Activated T-cell treated with anti-CD3 and anti-CD28 coated beads for 1 hour (primary cell): Measurements from ENCODE around the gene TNC.

Source experiments
- DNase-seq: peaks from one replicate; pipeline ENCODE4 v3.0.0-alpha.2; 2020; ENCODE audit warnings: low read depth

The TNC gene

DNA sequence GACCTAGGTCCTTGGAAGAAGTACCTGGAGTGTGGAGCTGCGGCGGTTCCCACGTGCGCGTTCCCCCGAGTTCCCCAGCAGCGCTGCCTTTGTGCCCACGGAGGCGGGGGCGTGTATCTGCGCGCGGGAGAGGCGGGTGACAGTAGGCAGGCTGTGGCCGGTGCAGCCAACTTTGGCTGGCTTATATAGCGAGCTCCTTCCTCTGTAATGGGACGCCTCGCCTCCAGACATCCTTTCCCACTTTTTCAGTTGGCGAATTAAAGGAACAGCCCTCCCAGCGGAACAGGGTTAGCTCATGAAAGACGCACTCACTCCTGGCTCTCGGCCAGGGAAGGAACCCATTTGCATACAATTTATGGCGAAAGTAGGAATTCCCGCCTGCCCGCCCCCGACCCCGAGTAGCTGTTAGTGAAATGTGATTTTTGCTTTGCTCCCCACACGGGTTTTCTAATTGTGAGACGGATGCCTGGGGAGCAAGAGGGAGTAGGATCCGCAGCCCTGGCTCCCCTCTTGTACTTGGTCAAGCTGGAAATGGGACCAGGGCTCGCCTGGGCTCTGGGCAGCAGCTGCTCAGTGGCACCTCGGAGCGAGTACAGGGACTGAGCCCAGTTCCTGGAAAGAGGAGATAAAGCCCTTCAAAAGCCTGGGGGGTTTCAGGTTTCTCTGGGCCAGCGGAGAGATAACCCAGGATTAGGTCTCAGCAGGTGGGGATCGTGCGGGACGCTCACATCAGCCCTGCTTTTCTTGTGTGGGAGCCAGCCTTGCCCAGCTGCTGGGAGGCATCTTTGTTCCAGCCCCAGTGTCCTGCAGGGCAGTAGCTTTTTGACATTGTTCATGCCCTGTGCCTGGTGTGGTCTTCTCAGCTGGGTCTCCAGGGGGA is at the start of gene TNC:
TSS of gene TNC (minus strand) at position 159 of the 880 bp plus-strand sequence. CDS start 27,139 bp downstream, outside the sequence.
- DNase-seq = no peak

DNA sequence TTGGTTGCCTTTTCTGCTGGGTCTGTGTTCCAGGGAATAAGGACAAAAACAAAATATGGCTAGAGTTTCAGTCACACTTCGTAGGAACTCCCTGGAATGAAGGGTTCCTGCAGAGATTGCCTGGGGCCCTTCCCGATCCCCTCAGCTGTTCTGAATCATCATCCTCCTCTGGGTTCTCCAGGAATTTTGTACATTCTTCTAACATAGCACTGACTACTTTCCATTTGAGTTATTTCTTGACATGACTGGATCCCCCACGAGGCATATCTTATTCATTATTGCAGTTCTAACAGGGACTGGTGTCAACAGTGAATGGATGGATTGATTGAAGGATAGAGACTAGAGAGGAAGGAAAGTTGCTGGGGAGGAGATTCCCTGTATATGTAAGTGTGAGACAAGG is 49.2 kb upstream of the TNC start:
- no peak for DNase-seq

DNA sequence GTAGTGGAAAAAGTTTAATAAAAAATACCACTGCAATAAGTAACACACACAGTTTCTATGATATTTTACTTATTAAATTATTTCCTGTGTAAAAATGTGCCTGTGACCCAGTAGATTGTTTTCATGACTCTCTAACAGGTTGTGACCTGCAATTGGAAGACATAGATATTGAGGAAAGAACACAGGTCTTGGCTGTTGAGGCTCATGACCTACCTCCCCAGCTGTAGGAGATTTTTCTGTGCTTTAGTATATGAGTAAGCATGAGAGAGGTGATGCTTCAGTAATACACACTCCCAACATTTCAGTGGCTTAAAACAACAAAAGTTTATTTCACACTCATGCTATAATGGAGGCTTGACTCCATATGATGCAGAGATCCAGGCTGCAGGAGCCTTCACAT is 47.3 kb upstream of the TNC start:
- no peak for DNase-seq

DNA sequence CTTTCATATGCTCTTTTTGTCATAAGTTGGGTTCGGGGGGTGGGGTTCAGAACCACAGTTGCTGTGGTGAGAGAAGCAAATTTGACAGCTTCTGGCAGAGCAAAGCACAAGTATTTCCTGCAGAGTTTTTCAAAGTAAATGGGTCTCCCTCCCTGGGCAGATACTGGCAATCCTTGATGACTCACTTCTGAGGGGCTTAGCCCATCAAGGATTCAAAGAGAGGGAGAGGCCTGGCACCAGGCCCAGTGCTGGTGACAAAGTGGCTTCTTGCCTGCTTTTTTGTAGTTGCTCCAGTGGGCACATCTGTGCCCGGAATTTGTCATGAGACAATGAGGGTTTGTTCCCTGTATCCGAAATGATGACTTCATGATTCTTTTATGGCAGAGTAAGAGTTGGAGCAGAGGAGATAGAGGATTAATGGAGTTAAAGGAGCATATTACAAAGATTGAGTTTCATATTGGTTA is 46.6 kb upstream of the TNC start:
- DNase-seq = no peak

- DNase-seq = no peak
Measured at GRCh38 chr9:115162946-115163345, 45.0 kb upstream of the TNC start.

GRCh38 chr9:115161446-115161845 is 43.5 kb upstream of the TNC start:
- DNase-seq = no peak

GRCh38 chr9:115158661-115159481 is 40.9 kb upstream of the TNC start:
- DNase-seq = no peak

DNA sequence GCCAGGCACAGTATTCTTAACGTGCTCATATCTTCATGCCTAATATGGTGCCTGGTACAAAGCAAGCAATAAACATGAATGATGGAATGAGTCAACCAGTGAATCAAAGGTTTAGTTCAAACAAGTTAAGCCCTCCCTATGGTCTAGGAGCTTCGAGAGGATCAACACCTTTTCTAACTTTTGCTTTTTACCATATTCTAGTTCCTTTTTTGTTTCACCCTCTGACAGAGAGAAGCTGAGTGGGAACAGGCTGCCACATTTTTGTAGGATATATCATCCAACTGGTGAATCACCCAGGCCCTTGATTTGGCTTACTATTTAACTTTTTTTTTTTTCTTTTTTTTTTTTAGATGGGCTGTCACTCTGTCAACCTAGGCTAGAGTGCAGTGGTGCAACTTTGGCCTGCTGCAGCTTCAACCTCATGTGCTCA is 39.3 kb upstream of the TNC start:
- DNase-seq = no peak

- DNase-seq = no peak
Measured at GRCh38 chr9:115155037-115155436, 37.1 kb upstream of the TNC start.

DNA sequence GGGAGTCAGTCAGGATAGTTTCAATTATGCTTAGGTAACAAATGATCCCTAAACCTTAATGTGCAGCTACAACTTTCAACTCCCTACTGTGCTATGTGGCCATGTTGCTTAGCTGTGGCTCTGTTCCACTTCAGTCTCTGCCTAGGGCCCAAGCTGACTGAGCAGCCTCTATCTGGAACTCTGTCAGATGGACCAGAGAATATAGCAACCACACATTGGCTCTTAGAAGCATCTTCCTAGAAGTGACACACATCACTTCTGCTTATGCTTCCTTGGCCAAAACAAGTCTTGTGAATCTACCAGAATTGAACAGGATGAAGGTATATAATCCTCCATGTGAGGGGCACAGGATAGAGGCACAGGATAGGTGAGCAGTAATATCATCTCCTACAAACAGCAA is 36.7 kb upstream of the TNC start:
- no peak for DNase-seq

DNA sequence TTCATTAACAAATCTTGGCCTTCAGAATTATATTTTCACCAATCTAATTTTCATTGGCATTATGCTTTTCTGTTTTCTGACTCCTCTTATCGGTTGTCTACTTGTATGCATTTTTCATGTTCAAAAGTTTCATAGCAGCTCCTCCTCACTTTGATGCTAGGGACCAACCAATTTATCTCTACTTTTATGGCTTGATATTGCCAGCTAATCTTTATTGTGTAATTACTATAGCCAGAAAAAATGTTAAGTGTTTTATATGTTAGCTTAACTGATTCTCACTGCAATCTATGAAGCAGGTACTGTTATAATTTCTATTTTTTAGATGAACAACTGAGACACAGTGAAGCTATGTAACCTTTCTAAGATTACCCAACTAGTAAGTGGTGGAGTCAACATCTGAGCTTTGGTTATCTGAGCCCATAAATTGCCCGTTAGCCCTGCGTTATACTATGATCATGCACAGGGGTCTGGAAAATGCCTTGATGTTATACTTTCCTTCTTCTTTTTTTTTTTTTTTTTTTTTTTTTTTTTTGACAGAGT is 34.4 kb upstream of the TNC start:
- no peak for DNase-seq

DNA sequence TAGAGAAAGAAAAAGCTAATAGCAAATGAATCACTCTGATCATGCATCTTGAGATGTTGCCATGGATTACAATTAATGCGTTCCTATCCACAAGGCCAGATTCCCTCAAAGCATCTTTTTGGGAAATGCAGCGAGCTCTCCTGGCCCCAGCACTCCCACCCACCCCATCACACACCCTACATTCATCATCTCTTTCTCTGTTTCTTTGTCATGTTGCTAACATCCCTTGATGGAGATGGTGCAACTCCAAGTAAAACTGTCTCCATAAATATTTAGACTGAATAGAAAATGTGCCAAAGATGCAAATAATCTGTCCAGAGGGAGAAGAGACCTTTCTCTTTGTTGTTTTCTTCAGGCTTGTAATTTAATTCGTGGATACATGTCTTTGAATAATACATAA is 30.8 kb upstream of the TNC start:
- DNase-seq = no peak

- DNase-seq = no peak
Measured at GRCh38 chr9:115146581-115147021, 28.6 kb upstream of the TNC start.

DNA sequence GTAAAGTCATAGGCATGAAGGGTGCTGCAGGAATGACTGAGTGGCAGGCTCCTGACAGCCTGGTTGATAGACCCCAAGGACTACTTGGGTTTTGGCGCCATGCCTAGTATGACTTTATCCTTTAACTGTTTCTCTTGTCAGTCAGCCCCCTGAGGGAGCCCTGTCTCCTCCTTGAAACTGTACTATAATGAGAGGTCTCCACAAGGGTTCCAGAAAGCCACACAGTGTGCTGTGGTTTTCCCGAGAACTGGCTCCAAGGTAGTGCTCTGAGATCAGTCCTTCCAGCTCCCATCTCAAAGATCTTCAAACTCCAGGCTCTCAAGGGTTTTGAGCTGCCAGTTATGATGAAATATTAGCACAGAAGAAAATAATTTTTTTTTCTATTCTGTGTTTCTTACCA is 26.7 kb upstream of the TNC start:
- DNase-seq = no peak

DNA sequence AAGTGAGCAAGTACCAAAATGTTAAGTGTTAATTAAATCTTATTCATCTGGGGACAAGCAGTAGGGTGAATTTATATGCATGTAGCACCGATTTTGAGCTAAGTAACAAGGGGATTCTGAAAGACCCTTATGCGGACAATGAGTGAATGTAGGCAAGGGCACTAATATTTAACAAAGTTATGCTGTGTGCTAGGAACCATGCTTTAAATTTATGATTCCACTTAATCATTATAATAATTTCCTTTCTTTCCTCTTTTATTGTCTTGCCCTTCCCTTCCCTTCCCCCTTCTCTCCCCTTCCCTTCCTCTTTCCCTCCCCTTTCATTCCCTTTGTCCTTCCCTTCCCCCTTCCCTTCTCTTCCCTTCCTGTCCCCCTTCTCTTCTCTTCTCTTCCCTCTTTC is 25.7 kb upstream of the TNC start:
- DNase-seq = no peak

- no peak for DNase-seq
Measured at GRCh38 chr9:115142517-115143270, 24.7 kb upstream of the TNC start.

DNA sequence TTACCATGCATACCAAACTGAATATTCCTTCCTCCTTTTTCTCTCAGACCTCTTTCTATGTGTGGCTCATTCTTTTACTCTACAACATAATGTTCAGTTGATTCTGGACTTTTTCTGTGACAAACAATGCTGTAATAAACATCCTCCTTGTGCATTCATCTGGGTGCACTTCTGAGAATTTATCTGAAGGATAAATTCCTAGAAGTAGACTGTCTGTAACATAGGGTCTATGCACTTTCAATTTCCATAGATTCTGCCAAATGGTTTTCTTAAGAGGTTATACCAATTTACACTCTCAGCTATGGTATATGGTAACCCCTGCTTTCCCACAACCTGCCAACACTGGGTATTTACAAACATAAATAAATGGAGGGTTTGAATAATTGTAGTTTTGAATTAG is 24.1 kb upstream of the TNC start:
- DNase-seq = no peak

- no peak for DNase-seq
Measured at GRCh38 chr9:115141612-115142011, 23.7 kb upstream of the TNC start.

- no peak for DNase-seq
Measured at GRCh38 chr9:115138151-115138550, 20.2 kb upstream of the TNC start.

- DNase-seq = no peak
Measured at GRCh38 chr9:115137526-115137925, 19.6 kb upstream of the TNC start.

DNA sequence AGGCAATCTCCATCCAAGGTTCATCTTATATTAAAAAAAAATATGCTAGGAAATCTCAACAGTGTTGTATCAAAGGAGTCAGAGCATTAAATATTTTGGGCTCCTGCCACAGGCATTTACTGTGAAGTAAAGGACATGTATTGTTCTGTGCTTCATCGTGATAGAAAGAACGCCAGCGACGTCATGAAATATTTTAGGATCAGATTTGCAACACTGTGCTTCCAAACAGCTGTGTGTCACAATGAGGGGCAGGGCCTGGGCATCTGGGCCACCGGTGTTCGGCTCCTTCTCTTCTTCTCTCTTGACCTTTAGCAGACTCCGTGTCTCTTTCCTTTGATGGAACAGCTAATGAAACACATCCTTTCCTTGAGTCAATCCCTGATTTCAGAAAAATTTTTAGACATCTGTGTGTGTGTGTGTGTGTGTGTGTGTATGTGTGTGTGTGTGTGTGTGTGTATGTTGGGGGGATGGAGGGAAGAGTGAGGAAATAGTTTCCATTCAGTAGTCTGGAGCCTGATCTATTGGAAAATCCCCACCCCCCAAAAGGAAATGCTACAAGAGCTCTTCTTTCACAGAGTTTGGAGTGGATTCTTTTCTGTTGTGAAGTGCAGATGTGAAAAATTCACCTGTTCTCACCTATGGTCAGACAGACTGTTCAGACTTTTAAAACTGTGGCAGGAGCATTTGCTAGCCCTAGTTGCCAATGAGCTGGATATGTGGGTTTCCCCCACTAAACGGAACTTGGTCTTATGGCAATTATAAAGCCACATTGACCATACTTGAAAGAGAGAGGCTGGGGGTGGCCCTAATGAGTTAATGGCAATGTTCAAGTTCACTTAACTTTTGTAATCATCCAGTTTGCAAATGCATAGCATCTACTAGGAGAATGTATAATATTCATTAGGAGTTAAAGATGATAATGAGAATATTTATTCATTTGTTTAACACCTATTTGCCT is 18.1 kb upstream of the TNC start:
- no peak for DNase-seq
